Smooth muscle cell (in vitro differentiated cells): ENCODE results near the gene SEZ6. TPM values are rescaled to one million over a fixed set of nuclear protein-coding genes. Genes with fewer than 3 reads are reported as not detected.

Experiments
- DNase-seq: peaks from one replicate; lab custom pipeline; 2025; ENCODE audit not compliant: unreplicated experiment; lab: John Stamatoyannopoulos, UW
- H2AFZ ChIP-seq: fragments of 200-600 bp; sonication (generic); 2 replicates; pipeline ENCODE4 v1.6.0; 2016; ENCODE audit warnings: antibody characterized with exemption, low read depth, mild to moderate bottlenecking
- H3F3A ChIP-seq: fragments of 200-600 bp; sonication (generic); 2 replicates; pipeline ENCODE4 v1.6.0; 2017; ENCODE audit warnings: antibody characterized with exemption, low read depth
- H3K27ac ChIP-seq: fragments of 200-600 bp; sonication (generic); 2 replicates; pipeline ENCODE4 v1.5.1; 2016; ENCODE audit warnings: low read depth, mild to moderate bottlenecking
- H3K27me3 ChIP-seq: fragments of 200-600 bp; sonication (generic); 2 replicates; pipeline ENCODE4 v1.6.1; 2016; ENCODE audit warnings: low read depth, mild to moderate bottlenecking
- H3K36me3 ChIP-seq: fragments of 200-600 bp; sonication (generic); 2 replicates; pipeline ENCODE4 v1.5.1; 2016; ENCODE audit warnings: low read depth
- H3K4me1 ChIP-seq: fragments of 200-600 bp; sonication (generic); 2 replicates; pipeline ENCODE4 v1.5.1; 2016; ENCODE audit warnings: low read depth
- H3K4me2 ChIP-seq: fragments of 200-600 bp; sonication (generic); 2 replicates; pipeline ENCODE4 v1.6.0; 2016; ENCODE audit warnings: mild to moderate bottlenecking
- H3K4me3 ChIP-seq: fragments of 200-600 bp; sonication (generic); 2 replicates; pipeline ENCODE4 v1.5.1; 2016; ENCODE audit warnings: mild to moderate bottlenecking
- H3K79me2 ChIP-seq: fragments of 200-600 bp; sonication (generic); 2 replicates; pipeline ENCODE4 v1.6.0; 2016; ENCODE audit warnings: low read depth, mild to moderate bottlenecking
- H3K9ac ChIP-seq: fragments of 200-600 bp; sonication (generic); 2 replicates; pipeline ENCODE4 v1.6.0; 2016; ENCODE audit warnings: low read depth
- H3K9me3 ChIP-seq: fragments of 200-600 bp; sonication (generic); replicated peaks from 2 replicates; pipeline ENCODE4 v1.5.1; 2016; ENCODE audit warnings: low read depth
- H4K20me1 ChIP-seq: fragments of 200-600 bp; sonication (generic); 2 replicates; pipeline ENCODE4 v1.6.0; 2016; ENCODE audit warnings: low read depth
- WGBS: methylation state at CpG from one replicate; pipeline ENCODE4 v1.1.7; 2016; ENCODE audit warnings: low lambda C conversion rate; 5-methylcytosine and 5-hydroxymethylcytosine counted together
- polyA plus RNA-seq: library from polyadenylated mRNA; unstranded; fragments of >200 nt; fragmentation: Nextera tagmentation; extraction: Ambion mirVana; gene quantifications from 2 replicates; pipeline ENCODE4 v1.2.1, GENCODE V29; 2016
- total RNA-seq: library from RNA; depleted of rRNA; stranded (reverse); fragments of >200 nt; gene quantifications from 2 replicates; pipeline ENCODE4 v1.2.3, GENCODE V29; 2014
- TF ChIP-seq, protein P1 (sequence below): fragments of 200-600 bp; sonication (generic); IDR thresholded peaks from 2 replicates; pipeline ENCODE4 v1.5.1; 2017; ENCODE audit warnings: borderline replicate concordance, mild to moderate bottlenecking, antibody characterized with exemption; ENCODE audit not compliant: insufficient read depth, poor library complexity, severe bottlenecking

The SEZ6 gene
- total and polyA plus RNA-seq, 2 experiments from 2014 or later: not detected

DNA sequence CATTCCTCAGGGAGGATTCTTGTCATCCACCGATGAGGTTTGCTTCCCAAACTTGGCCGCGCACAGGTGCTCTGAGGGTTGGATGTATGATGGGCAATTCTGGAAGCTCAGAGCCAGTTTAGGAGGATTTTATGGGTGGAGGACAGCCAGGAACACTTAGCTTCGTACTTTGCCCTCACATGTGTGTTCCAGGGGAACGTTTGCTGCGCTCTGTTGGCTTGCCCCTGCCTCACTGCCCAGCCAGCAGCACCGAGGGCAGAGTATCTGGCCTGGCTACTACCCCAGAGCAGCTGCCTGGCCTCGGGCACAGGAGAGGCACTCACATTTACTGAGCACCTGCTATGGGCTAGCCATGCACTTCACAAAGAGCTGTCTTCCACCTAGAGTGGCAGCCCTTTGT, 14.1 kb downstream of the SEZ6 start:
- Histone ChIP-seq H3K27ac (no peak overlapping the region), H3K79me2 (no peaks in the 10 kb centered on the region), H3K27me3 (peaks cover 6% of the 10 kb centered on the region), H3K4me3 (no peak overlapping the region), H3K4me1 (peaks cover 6% of the 10 kb centered on the region), H3K4me2 (no peak overlapping the region), H3K36me3 (no peaks in the 10 kb centered on the region), H3K9me3 (no peaks in the 10 kb centered on the region), H3F3A (no peaks in the 10 kb centered on the region), H4K20me1 (no peaks in the 10 kb centered on the region), H3K9ac (no peak overlapping the region), H2AFZ (no peak overlapping the region)
- DNase-seq: no peak
- TF ChIP-seq, protein P1, sequence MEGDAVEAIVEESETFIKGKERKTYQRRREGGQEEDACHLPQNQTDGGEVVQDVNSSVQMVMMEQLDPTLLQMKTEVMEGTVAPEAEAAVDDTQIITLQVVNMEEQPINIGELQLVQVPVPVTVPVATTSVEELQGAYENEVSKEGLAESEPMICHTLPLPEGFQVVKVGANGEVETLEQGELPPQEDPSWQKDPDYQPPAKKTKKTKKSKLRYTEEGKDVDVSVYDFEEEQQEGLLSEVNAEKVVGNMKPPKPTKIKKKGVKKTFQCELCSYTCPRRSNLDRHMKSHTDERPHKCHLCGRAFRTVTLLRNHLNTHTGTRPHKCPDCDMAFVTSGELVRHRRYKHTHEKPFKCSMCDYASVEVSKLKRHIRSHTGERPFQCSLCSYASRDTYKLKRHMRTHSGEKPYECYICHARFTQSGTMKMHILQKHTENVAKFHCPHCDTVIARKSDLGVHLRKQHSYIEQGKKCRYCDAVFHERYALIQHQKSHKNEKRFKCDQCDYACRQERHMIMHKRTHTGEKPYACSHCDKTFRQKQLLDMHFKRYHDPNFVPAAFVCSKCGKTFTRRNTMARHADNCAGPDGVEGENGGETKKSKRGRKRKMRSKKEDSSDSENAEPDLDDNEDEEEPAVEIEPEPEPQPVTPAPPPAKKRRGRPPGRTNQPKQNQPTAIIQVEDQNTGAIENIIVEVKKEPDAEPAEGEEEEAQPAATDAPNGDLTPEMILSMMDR: no peak
- 86% methylated on average over 8 of the region's 8 CpGs for WGBS

DNA sequence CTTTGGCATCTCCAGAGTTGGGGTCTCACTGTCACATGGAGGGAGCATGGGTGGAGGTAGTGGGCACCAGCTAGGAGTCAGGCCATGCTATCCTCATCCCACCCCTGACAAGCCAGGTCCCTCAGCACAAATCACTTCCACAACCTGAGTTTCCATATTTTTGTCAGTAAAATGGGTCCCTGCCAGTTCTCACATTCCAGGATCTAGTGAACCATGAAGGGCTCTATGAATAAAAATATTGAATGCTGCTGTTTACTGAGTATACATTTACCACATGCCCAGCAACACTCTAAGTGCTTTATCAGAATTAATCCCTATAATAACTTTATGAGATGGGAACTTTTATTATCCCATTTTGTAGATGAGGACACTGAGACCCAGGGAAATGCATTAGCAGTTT, 16.8 kb downstream of the SEZ6 start:
- H3K4me3 ChIP-seq: no peak overlapping the region
- H2AFZ ChIP-seq: no peak overlapping the region
- H3F3A ChIP-seq: no peaks in the 10 kb centered on the region
- H3K9ac ChIP-seq: no peak overlapping the region
- peaks cover 24% of the 10 kb centered on the region for H3K4me1 ChIP-seq
- H3K27me3 ChIP-seq: peaks cover 26% of the 10 kb centered on the region
- H3K79me2 ChIP-seq: no peaks in the 10 kb centered on the region
- no peaks in the 10 kb centered on the region for H3K9me3 ChIP-seq
- H3K27ac ChIP-seq: no peak overlapping the region
- no peaks in the 10 kb centered on the region for H4K20me1 ChIP-seq
- no peak for DNase-seq
- H3K36me3 ChIP-seq: no peaks in the 10 kb centered on the region
- no peak overlapping the region for H3K4me2 ChIP-seq
- TF ChIP-seq, protein P1: no peak

DNA sequence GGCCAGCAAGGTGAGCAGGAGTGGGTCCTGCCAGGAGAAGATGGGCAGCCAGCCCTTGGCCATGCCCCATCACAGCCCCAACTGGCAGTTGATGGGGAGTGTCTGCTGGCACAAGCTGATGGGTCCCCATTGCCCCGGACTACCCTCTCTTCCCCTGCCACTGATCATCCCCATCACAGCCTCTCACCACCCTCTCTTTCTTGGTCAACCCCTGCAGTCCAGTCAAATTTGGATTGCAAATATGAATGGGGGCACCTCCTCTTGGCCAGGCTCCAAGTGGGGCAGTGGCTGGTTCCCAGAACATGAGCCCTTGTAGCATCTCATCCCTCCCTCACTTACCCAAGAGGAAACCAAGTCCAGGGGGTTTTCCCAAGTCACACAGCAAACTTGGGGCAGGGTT, 17.4 kb downstream of the SEZ6 start:
- H3K36me3 ChIP-seq: no peaks in the 10 kb centered on the region
- H3K9me3 ChIP-seq: no peaks in the 10 kb centered on the region
- no peak overlapping the region for H3K27ac ChIP-seq
- H3K9ac ChIP-seq: no peak overlapping the region
- no peaks in the 10 kb centered on the region for H3F3A ChIP-seq
- no peak overlapping the region for H3K4me2 ChIP-seq
- H3K4me3 ChIP-seq: no peak overlapping the region
- no peaks in the 10 kb centered on the region for H4K20me1 ChIP-seq
- 100% methylated on average over 1 of the region's 1 CpG for WGBS
- peaks cover 24% of the 10 kb centered on the region for H3K4me1 ChIP-seq
- peaks cover 26% of the 10 kb centered on the region for H3K27me3 ChIP-seq
- H2AFZ ChIP-seq: no peak overlapping the region
- TF ChIP-seq, protein P1: no peak
- no peaks in the 10 kb centered on the region for H3K79me2 ChIP-seq
- no peak for DNase-seq
